A673 (cell line): ENCODE measurements around the gene FBN3.

Experiments
- CTCF ChIP-seq: fragments of 300-800, 200-600 bp; sonication (generic); conservative IDR thresholded peaks from 2 replicates; pipeline ENCODE4 v1.5.1; 2017; ENCODE audit warnings: low read depth, mild to moderate bottlenecking, antibody characterized with exemption, low read length, moderate library complexity, mixed read lengths
- EZH2 ChIP-seq: fragments of 200-600 bp; sonication (generic); IDR thresholded peaks from 2 replicates; pipeline ENCODE4 v1.6.1; 2017; ENCODE audit warnings: borderline replicate concordance, low read depth, mild to moderate bottlenecking, mixed read lengths, antibody characterized with exemption, low read length; ENCODE audit not compliant: poor library complexity, severe bottlenecking

GRCh38 chr19:8110931-8111330 is 38.5 kb downstream of the FBN3 start:
- TF ChIP-seq CTCF (no peak), EZH2 (no peak)
